ENCODE data around the gene USP54. TPM values are rescaled to one million over a fixed set of nuclear protein-coding genes. Genes with fewer than 3 reads are reported as not detected.

The USP54 gene
- total and polyA plus RNA-seq, 2 of the 13 experiments (the other 11 are each of a cell fraction or from before 2014, with no cell fraction given), result 18.1 to 25.0 TPM

DNA sequence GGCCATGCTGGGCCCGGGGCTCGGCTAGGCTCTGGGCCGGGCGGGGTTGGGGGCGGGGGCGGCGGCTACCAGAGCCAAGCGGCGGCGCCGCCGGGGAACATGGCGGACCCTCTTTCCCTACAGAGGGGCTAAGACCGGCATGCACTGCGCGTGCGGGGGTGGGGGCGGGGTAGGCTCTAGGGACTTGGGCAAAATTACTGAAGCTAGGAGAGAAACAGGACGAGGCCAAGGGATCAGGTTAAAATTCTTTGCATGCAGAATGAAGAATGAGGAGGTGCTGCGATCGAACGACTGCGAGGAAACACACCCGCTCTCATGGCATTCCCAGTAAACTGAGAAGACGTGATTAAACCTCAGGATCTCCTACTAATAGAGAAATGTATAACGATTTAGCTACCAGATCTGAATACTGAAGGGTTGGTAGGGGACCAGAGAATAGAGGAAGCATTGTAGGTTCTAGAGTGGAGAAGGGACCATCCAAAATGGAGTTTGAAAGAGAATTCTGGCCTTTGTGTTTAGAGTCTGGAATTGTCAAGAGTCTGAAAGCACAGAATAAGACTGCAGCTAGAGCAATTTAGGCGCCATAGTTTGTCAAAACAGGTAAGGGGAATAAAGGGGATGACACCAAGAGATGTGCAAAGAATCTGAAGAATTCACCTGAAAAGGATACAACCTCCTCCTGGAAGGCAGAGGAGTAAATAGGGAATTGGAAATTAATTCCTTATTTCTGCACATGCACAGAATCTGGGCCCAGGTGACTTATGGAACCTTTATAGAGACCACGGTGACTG lies 95.1 kb downstream of the USP54 start, which contains the start of gene PPP3CB (continued):
- TF ChIP-seq, protein P1, sequence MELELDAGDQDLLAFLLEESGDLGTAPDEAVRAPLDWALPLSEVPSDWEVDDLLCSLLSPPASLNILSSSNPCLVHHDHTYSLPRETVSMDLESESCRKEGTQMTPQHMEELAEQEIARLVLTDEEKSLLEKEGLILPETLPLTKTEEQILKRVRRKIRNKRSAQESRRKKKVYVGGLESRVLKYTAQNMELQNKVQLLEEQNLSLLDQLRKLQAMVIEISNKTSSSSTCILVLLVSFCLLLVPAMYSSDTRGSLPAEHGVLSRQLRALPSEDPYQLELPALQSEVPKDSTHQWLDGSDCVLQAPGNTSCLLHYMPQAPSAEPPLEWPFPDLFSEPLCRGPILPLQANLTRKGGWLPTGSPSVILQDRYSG (CRISPR knock-in tag; IDR thresholded peaks at IDR 0.05), result no peak
- no peak for TF ChIP-seq ZFP1 (CRISPR knock-in tag; IDR thresholded peaks at IDR 0.05)
- 0 out of 2 replicates have a peak, but pooled peaks have one; percentile 21 for TF ChIP-seq ZNF674 (CRISPR knock-in tag; IDR thresholded peaks at IDR 0.05; ENCODE audit: low read depth)
- TF ChIP-seq ELF3 (CRISPR knock-in tag; IDR thresholded peaks at IDR 0.05), result 0 out of 2 replicates have a peak, but pooled peaks have one; percentile 11
- TF ChIP-seq ZNF530 (CRISPR knock-in tag; IDR thresholded peaks at IDR 0.05; ENCODE audit: low read depth), result no peak
- TF ChIP-seq, protein P2, sequence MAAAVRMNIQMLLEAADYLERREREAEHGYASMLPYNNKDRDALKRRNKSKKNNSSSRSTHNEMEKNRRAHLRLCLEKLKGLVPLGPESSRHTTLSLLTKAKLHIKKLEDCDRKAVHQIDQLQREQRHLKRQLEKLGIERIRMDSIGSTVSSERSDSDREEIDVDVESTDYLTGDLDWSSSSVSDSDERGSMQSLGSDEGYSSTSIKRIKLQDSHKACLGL (CRISPR knock-in tag; IDR thresholded peaks at IDR 0.05), result no peak
- no peak for TF ChIP-seq ZNF598 (CRISPR knock-in tag; IDR thresholded peaks at IDR 0.05; ENCODE audit: borderline replicate concordance)
- TF ChIP-seq, protein P3, sequence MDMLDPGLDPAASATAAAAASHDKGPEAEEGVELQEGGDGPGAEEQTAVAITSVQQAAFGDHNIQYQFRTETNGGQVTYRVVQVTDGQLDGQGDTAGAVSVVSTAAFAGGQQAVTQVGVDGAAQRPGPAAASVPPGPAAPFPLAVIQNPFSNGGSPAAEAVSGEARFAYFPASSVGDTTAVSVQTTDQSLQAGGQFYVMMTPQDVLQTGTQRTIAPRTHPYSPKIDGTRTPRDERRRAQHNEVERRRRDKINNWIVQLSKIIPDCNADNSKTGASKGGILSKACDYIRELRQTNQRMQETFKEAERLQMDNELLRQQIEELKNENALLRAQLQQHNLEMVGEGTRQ (IDR thresholded peaks at IDR 0.05; ENCODE audit: low read depth, low read length), result no peak
- TF ChIP-seq, protein P3 (CRISPR knock-in tag; IDR thresholded peaks at IDR 0.05; ENCODE audit: borderline replicate concordance), result no peak
- no peak for TF ChIP-seq RXRA (CRISPR knock-in tag; IDR thresholded peaks at IDR 0.05)
- no peak for TF ChIP-seq ZNF230 (CRISPR knock-in tag; IDR thresholded peaks at IDR 0.05)
- TF ChIP-seq, protein P4, sequence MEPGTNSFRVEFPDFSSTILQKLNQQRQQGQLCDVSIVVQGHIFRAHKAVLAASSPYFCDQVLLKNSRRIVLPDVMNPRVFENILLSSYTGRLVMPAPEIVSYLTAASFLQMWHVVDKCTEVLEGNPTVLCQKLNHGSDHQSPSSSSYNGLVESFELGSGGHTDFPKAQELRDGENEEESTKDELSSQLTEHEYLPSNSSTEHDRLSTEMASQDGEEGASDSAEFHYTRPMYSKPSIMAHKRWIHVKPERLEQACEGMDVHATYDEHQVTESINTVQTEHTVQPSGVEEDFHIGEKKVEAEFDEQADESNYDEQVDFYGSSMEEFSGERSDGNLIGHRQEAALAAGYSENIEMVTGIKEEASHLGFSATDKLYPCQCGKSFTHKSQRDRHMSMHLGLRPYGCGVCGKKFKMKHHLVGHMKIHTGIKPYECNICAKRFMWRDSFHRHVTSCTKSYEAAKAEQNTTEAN (CRISPR knock-in tag; conservative IDR thresholded peaks at IDR 0.05), result no peak
- no peak for TF ChIP-seq XRCC5 (optimal IDR thresholded peaks at IDR 0.05; ENCODE audit: low read length)
- TF ChIP-seq NR3C1 (CRISPR knock-in tag; IDR thresholded peaks at IDR 0.05), result no peak
- TF ChIP-seq ZNF343 (CRISPR knock-in tag; IDR thresholded peaks at IDR 0.05), result no peak
- no peak for TF ChIP-seq FOXP1 (IDR thresholded peaks at IDR 0.05)
- TF ChIP-seq FOXP1 (CRISPR knock-in tag; IDR thresholded peaks at IDR 0.05), result peak; percentile 19; the same call in 1 of the 2 replicates
- peak; percentile 41; the same call in 1 of the 2 replicates for TF ChIP-seq YEATS2 (CRISPR knock-in tag; IDR thresholded peaks at IDR 0.05; ENCODE audit: borderline replicate concordance)
- no peak for TF ChIP-seq ZNF776 (CRISPR knock-in tag; IDR thresholded peaks at IDR 0.05)
- no peak for TF ChIP-seq ZSCAN25 (CRISPR knock-in tag; IDR thresholded peaks at IDR 0.05)
